Naive thymus-derived CD4-positive, alpha-beta T cell (primary cell): ENCODE measurements around the gene CAND1. TPM values are rescaled to one million over a fixed set of nuclear protein-coding genes. Genes with fewer than 3 reads are reported as not detected.

Source experiments
- ATAC-seq: fragments of 150-1000 bp; cut with Tn5 transposase; 2 replicates; pipeline ENCODE4 v1.10.0; 2021; ENCODE audit warnings: mild to moderate bottlenecking, moderate library complexity
- CTCF ChIA-PET: fragments of 350-600 bp; sonication (Branson Sonifier 250); formaldehyde crosslinking; loops from one replicate; lab custom pipeline; 2021; ENCODE audit warnings: antibody characterized with exemption; lab: Charles Lee
- POLR2A ChIA-PET: fragments of 350-600 bp; sonication (Branson Sonifier 250); formaldehyde crosslinking; loops from one replicate; lab custom pipeline; 2021; ENCODE audit warnings: antibody characterized with exemption, inconsistent platforms; lab: Charles Lee
- DNase-seq, 9 donors: peaks; one replicate each; pipeline versions ENCODE4 v3.0.0 to v3.0.0-alpha.2; 2020 to 2022; ENCODE audit warnings: mixed read lengths in 1 of 9
- H3K27ac ChIP-seq: one replicate; pipeline ENCODE4 v1.7.0; 2013; ENCODE audit warnings: mild to moderate bottlenecking, low read depth, low read length, moderate library complexity
- H3K27me3 ChIP-seq, 2 donors: one replicate each; pipeline ENCODE4 v1.7.0; 2013; ENCODE audit warnings: low read length in 2 of 2, mild to moderate bottlenecking in 2 of 2, moderate library complexity in 2 of 2; ENCODE audit not compliant: control insufficient read depth in 2 of 2, insufficient read depth in 2 of 2
- H3K36me3 ChIP-seq, 3 experiments: 1 replicate in 2 of 3; 2 replicates in 1 of 3; pipeline ENCODE4 v1.7.0; 2013; ENCODE audit warnings: low read length in 3 of 3, mild to moderate bottlenecking in 3 of 3, moderate library complexity in 1 of 3; ENCODE audit not compliant: insufficient read depth in 3 of 3, control insufficient read depth in 2 of 3
- H3K4me1 ChIP-seq, 2 donors: one replicate each; pipeline ENCODE4 v1.7.0; 2013; ENCODE audit warnings: low read length in 2 of 2, mild to moderate bottlenecking in 2 of 2, moderate library complexity in 1 of 2; ENCODE audit not compliant: control insufficient read depth in 2 of 2, insufficient read depth in 2 of 2
- H3K4me3 ChIP-seq: 2 replicates; pipeline ENCODE4 v1.7.0; 2013; ENCODE audit warnings: mild to moderate bottlenecking, low read length
- H3K9me3 ChIP-seq, 3 experiments: 1 replicate in 2 of 3; 2 replicates in 1 of 3; pipeline ENCODE4 v1.7.0; 2013; ENCODE audit warnings: low read length in 3 of 3; ENCODE audit not compliant: control insufficient read depth in 2 of 3
- H3K27ac Mint-ChIP-seq, 9 donors: one replicate each; pipeline ENCODE4 v1.8.0; 2020 to 2022; ENCODE audit warnings: mixed read lengths in 9 of 9, mild to moderate bottlenecking in 8 of 9, moderate library complexity in 5 of 9, inconsistent platforms in 2 of 9
- H3K27me3 Mint-ChIP-seq, 5 donors: one replicate each; pipeline ENCODE4 v1.8.0; 2021 to 2022; ENCODE audit warnings: mixed read lengths in 5 of 5, mild to moderate bottlenecking in 1 of 5
- H3K36me3 Mint-ChIP-seq, 5 donors: one replicate each; pipeline ENCODE4 v1.8.0; 2020 to 2022; ENCODE audit warnings: mixed read lengths in 5 of 5, mild to moderate bottlenecking in 3 of 5, inconsistent platforms in 1 of 5
- H3K4me1 Mint-ChIP-seq, 7 donors: one replicate each; pipeline ENCODE4 v1.8.0; 2020 to 2022; ENCODE audit warnings: mixed read lengths in 7 of 7, mild to moderate bottlenecking in 3 of 7, inconsistent platforms in 1 of 7
- H3K4me3 Mint-ChIP-seq, 10 donors: one replicate each; pipeline ENCODE4 v1.8.0; 2020 to 2022; ENCODE audit warnings: mild to moderate bottlenecking in 10 of 10, mixed read lengths in 10 of 10, moderate library complexity in 6 of 10, inconsistent platforms in 2 of 10
- H3K9me3 Mint-ChIP-seq, 11 donors: one replicate each; pipeline ENCODE4 v1.8.0; 2020 to 2022; ENCODE audit warnings: mixed read lengths in 11 of 11, mild to moderate bottlenecking in 4 of 11, inconsistent platforms in 1 of 11, moderate library complexity in 1 of 11
- intact Hi-C, 2 donors: fragments of 100-400 bp; cut with micrococcal nuclease; formaldehyde crosslinking; loops; one replicate each; pipeline ENCODE4 v1.15.1; 2023
- polyA plus RNA-seq, 2 donors: library from polyadenylated mRNA; unstranded; fragments of 300-500 nt; fragmentation: Illumina TruSeq; gene quantifications; one replicate each; pipeline ENCODE4 v1.2.3, GENCODE V29; 2021
- total RNA-seq, 6 experiments: library from RNA in 5 of 6; stranded (reverse) in 5 of 6; gene quantifications; 1 replicate in 5 of 6; 2 replicates in 1 of 6; pipeline ENCODE4 v1.2.3 and lab custom pipeline; 2021 to 2026

The CAND1 gene
- total and polyA plus RNA-seq, 7 experiments from 2014 or later: 54.8 to 160 (median 94.3) TPM

- H3K4me1 ChIP-seq: no peaks in the 10 kb centered on the region
- no peaks in the 10 kb centered on the region for H3K9me3 ChIP-seq
- Mint-ChIP-seq H3K36me3 (peaks cover 12 to 46% (median 28%) of the 10 kb centered on the region in 5 donors), H3K27ac (peak overlapping the region in 6 of 9 donors; percentile 26 to 83 (median 63)), H3K4me3 (no peak overlapping the region), H3K9me3 (peaks cover 2 to 22% (median 4%) of the 10 kb centered on the region in 11 donors), H3K4me1 (peaks cover 0 to 18% (median 11%) of the 10 kb centered on the region in 7 donors), H3K27me3 (no peaks in the 10 kb centered on the region)
- no peaks in the 10 kb centered on the region for H3K27me3 ChIP-seq
- ChIA-PET CTCF (no interaction called here), POLR2A (no interaction called here)
- H3K4me3 ChIP-seq: no peak overlapping the region
- ATAC-seq (peak; percentile 44), DNase-seq (peak in 3 of 9 donors; percentile 15 to 30 (median 25))
- no peak overlapping the region for H3K27ac ChIP-seq
- intact Hi-C loops: no loop called here
- no peaks in the 10 kb centered on the region for H3K36me3 ChIP-seq
Observed at GRCh38 chr12:67320614-67321295, 51.6 kb downstream of the CAND1 start.

- no peak overlapping the region for H3K4me3 Mint-ChIP-seq
- intact Hi-C loops: no loop called here
- peaks cover 0 to 18% (median 9%) of the 10 kb centered on the region in 7 donors for H3K4me1 Mint-ChIP-seq
- DNase-seq (no peak), ATAC-seq (no peak)
- Histone ChIP-seq H3K36me3 (no peaks in the 10 kb centered on the region), H3K27ac (no peak overlapping the region), H3K4me1 (no peaks in the 10 kb centered on the region), H3K4me3 (no peak overlapping the region), H3K9me3 (no peaks in the 10 kb centered on the region), H3K27me3 (no peaks in the 10 kb centered on the region)
- H3K27me3 Mint-ChIP-seq: no peaks in the 10 kb centered on the region
- peaks cover 8 to 37% (median 27%) of the 10 kb centered on the region in 5 donors for H3K36me3 Mint-ChIP-seq
- H3K9me3 Mint-ChIP-seq: peaks cover 3 to 23% (median 5%) of the 10 kb centered on the region in 11 donors
- ChIA-PET CTCF (no interaction called here), POLR2A (no interaction called here)
- H3K27ac Mint-ChIP-seq: no peak overlapping the region
Observed at GRCh38 chr12:67322580-67322979, 53.4 kb downstream of the CAND1 start.

- peaks cover 8 to 34% (median 24%) of the 10 kb centered on the region in 5 donors for H3K36me3 Mint-ChIP-seq
Observed at GRCh38 chr12:67323007-67323406, 53.8 kb downstream of the CAND1 start.

GRCh38 chr12:67326637-67327036, 57.5 kb downstream of the CAND1 start:
- peaks cover 0 to 6% (median 5%) of the 10 kb centered on the region in 7 donors for H3K4me1 Mint-ChIP-seq
- ChIA-PET POLR2A (no interaction called here), CTCF (interaction anchor here (0.7 kb wide), 1 partner anchor 458 kb away, joined by 4 read pairs; no protein-coding TSS in a partner anchor)
- Histone ChIP-seq H3K27me3 (no peaks in the 10 kb centered on the region), H3K36me3 (no peaks in the 10 kb centered on the region), H3K9me3 (no peaks in the 10 kb centered on the region), H3K4me3 (no peak overlapping the region), H3K4me1 (no peaks in the 10 kb centered on the region), H3K27ac (no peak overlapping the region)
- H3K27me3 Mint-ChIP-seq: no peaks in the 10 kb centered on the region
- DNase-seq (no peak), ATAC-seq (no peak)
- peak overlapping the region in 1 of 9 donors; percentile 1 for H3K27ac Mint-ChIP-seq
- peaks cover 5 to 18% (median 6%) of the 10 kb centered on the region in 5 donors for H3K36me3 Mint-ChIP-seq
- no peak overlapping the region for H3K4me3 Mint-ChIP-seq
- intact Hi-C loops: no loop called here
- peaks cover 3 to 23% (median 5%) of the 10 kb centered on the region in 11 donors for H3K9me3 Mint-ChIP-seq

More at GRCh38 chr12:67323007-67323406, 53.8 kb downstream of the CAND1 start:
- H3K27ac Mint-ChIP-seq: no peak overlapping the region
- Histone ChIP-seq H3K36me3 (no peaks in the 10 kb centered on the region), H3K4me3 (no peak overlapping the region), H3K27ac (no peak overlapping the region), H3K4me1 (no peaks in the 10 kb centered on the region), H3K9me3 (no peaks in the 10 kb centered on the region), H3K27me3 (no peaks in the 10 kb centered on the region)
- H3K27me3 Mint-ChIP-seq: no peaks in the 10 kb centered on the region
- H3K4me3 Mint-ChIP-seq: no peak overlapping the region
- ChIA-PET CTCF (no interaction called here), POLR2A (interaction anchor here (0.8 kb wide), 1 partner anchor 13 kb away, joined by 3 read pairs; no protein-coding TSS in a partner anchor)
- no peak for DNase-seq
- intact Hi-C loops: no loop called here
- ATAC-seq: no peak
- H3K9me3 Mint-ChIP-seq: peaks cover 3 to 23% (median 5%) of the 10 kb centered on the region in 11 donors
- peaks cover 0 to 18% (median 9%) of the 10 kb centered on the region in 7 donors for H3K4me1 Mint-ChIP-seq

- ChIA-PET CTCF (interaction anchor here (0.7 kb wide), 1 partner anchor 457 kb away, joined by 4 read pairs; no protein-coding TSS in a partner anchor), POLR2A (no interaction called here)
- intact Hi-C loops: no loop called here
- H3K9me3 ChIP-seq: no peaks in the 10 kb centered on the region
- H3K4me3 ChIP-seq: no peak overlapping the region
- DNase-seq (no peak), ATAC-seq (no peak)
- Mint-ChIP-seq H3K9me3 (peaks cover 0 to 18% (median 2%) of the 10 kb centered on the region in 11 donors), H3K27me3 (no peaks in the 10 kb centered on the region), H3K27ac (no peak overlapping the region), H3K4me3 (no peak overlapping the region), H3K4me1 (peaks cover 0 to 6% (median 5%) of the 10 kb centered on the region in 7 donors), H3K36me3 (peaks cover 0 to 14% (median 0%) of the 10 kb centered on the region in 5 donors)
- H3K4me1 ChIP-seq: no peaks in the 10 kb centered on the region
- H3K27ac ChIP-seq: no peak overlapping the region
- H3K36me3 ChIP-seq: no peaks in the 10 kb centered on the region
- H3K27me3 ChIP-seq: no peaks in the 10 kb centered on the region
Observed at GRCh38 chr12:67327466-67327865, 58.3 kb downstream of the CAND1 start.

- ATAC-seq (no peak), DNase-seq (no peak)
- Mint-ChIP-seq H3K27ac (peak overlapping the region in 1 of 9 donors; percentile 5), H3K4me3 (peak overlapping the region in 1 of 10 donors; percentile 9), H3K36me3 (peaks cover 0 to 20% (median 6%) of the 10 kb centered on the region in 5 donors), H3K27me3 (no peaks in the 10 kb centered on the region), H3K9me3 (peaks cover 0 to 25% (median 5%) of the 10 kb centered on the region in 11 donors), H3K4me1 (peaks cover 0 to 6% (median 5%) of the 10 kb centered on the region in 7 donors)
- intact Hi-C loops: no loop called here
- Histone ChIP-seq H3K36me3 (no peaks in the 10 kb centered on the region), H3K4me3 (no peak overlapping the region), H3K27ac (no peak overlapping the region), H3K9me3 (no peaks in the 10 kb centered on the region), H3K4me1 (no peaks in the 10 kb centered on the region), H3K27me3 (no peaks in the 10 kb centered on the region)
- ChIA-PET POLR2A (no interaction called here), CTCF (no interaction called here)
Observed at GRCh38 chr12:67331123-67331522, 62.0 kb downstream of the CAND1 start.
